Spleen (tissue), 7 donors: ENCODE data around the gene NFAT5.

ENCODE experiments used
- CTCF ChIP-seq, 11 experiments: fragments of 200-600 bp in 7 of 11; fragments of 450-650 bp in 4 of 11; sonication (generic) in 4 of 11; IDR thresholded peaks in 8 of 11; conservative IDR thresholded peaks in 3 of 11; 1 replicate in 7 of 11; 2 replicates in 4 of 11; pipeline versions ENCODE4 v1.4.0 to v1.8.0; 2016 to 2021; ENCODE audit warnings: antibody characterized with exemption in 11 of 11, inconsistent platforms in 4 of 11, mild to moderate bottlenecking in 1 of 11
- POLR2A ChIP-seq, 3 donors: fragments of 450-650 bp; IDR thresholded peaks; one replicate each; pipeline ENCODE4 v1.5.1; 2017; ENCODE audit warnings: antibody characterized with exemption in 3 of 3, mild to moderate bottlenecking in 1 of 3
- POLR2AphosphoS5 ChIP-seq, 3 donors: sonication (generic); formaldehyde crosslinking; IDR thresholded peaks; one replicate each; pipeline ENCODE4 v1.5.1; 2017; ENCODE audit warnings: antibody characterized with exemption in 3 of 3
- donor health status: DM: no; HTN: no; CAD: no; lungs with moderate emphysema.
- donor health status: DM: no; HTN: no; CAD: no.
- donor health status: DM: no; HTN: no; CAD: no.

GRCh38 chr16:69610356-69610755 lies 44.6 kb downstream of the NFAT5 start:
- TF ChIP-seq CTCF (IDR thresholded peaks at IDR 0.05 in 8 of 11, conservative IDR thresholded peaks at IDR 0.05 in 3 of 11) (no peak), POLR2AphosphoS5 (IDR thresholded peaks at IDR 0.05) (no peak), POLR2A (IDR thresholded peaks at IDR 0.05) (no peak)
